HepG2 (cell line): ENCODE results near the gene CSTB. TPM values are rescaled to one million over a fixed set of nuclear protein-coding genes. Genes with fewer than 3 reads are reported as not detected.

ENCODE experiments used
- ISL2 ChIP-seq: sonication (generic); formaldehyde crosslinking; IDR thresholded peaks from 2 replicates; pipeline ENCODE4 v1.5.0; 2020; ENCODE audit warnings: missing genetic modification reagents
- KAT7 ChIP-seq: IDR thresholded peaks from 2 replicates; pipeline ENCODE4 v1.6.1; 2018; ENCODE audit warnings: borderline replicate concordance, missing compliant biosample characterization
- KMT2A ChIP-seq: sonication (generic); formaldehyde crosslinking; IDR thresholded peaks from 2 replicates; pipeline ENCODE4 v1.4.0; 2020; ENCODE audit warnings: missing genetic modification reagents
- MBD4 ChIP-seq: IDR thresholded peaks from 2 replicates; pipeline ENCODE4 v1.6.1; 2012; ENCODE audit warnings: low read length, inconsistent platforms, borderline replicate concordance
- MLLT10 ChIP-seq: sonication (generic); formaldehyde crosslinking; IDR thresholded peaks from 2 replicates; pipeline ENCODE4 v1.4.0; 2020; ENCODE audit warnings: missing genetic modification reagents
- NFIB ChIP-seq: sonication (generic); formaldehyde crosslinking; IDR thresholded peaks from 2 replicates; pipeline ENCODE4 v1.9.0; 2021; ENCODE audit warnings: missing genetic modification reagents, mild to moderate bottlenecking, borderline replicate concordance
- PLSCR1 ChIP-seq: sonication (generic); formaldehyde crosslinking; IDR thresholded peaks from 2 replicates; pipeline ENCODE4 v1.5.0; 2020; ENCODE audit warnings: missing genetic modification reagents, mild to moderate bottlenecking, borderline replicate concordance
- POGZ ChIP-seq: sonication (generic); formaldehyde crosslinking; IDR thresholded peaks from 2 replicates; pipeline ENCODE4 v1.4.0; 2020; ENCODE audit warnings: mild to moderate bottlenecking, missing genetic modification reagents
- PRDM4 ChIP-seq: sonication (generic); formaldehyde crosslinking; IDR thresholded peaks from 2 replicates; pipeline ENCODE4 v1.9.0; 2021; ENCODE audit warnings: missing genetic modification reagents, borderline replicate concordance
- RAD21 ChIP-seq: fragments of 450-650 bp; formaldehyde crosslinking; IDR thresholded peaks from 2 replicates; pipeline ENCODE4 v1.5.0; 2020; ENCODE audit warnings: mild to moderate bottlenecking
- RCOR2 ChIP-seq: IDR thresholded peaks from 2 replicates; pipeline ENCODE4 v1.6.1; 2016; ENCODE audit warnings: missing biosample characterization, missing genetic modification reagents
- REST ChIP-seq, 2 experiments: IDR thresholded peaks; 2 replicates each; pipeline ENCODE4 v1.6.1; 2011 to 2012; ENCODE audit warnings: low read length in 2 of 2, borderline replicate concordance in 1 of 2, low read depth in 1 of 2, mild to moderate bottlenecking in 1 of 2, moderate library complexity in 1 of 2
- SIN3B ChIP-seq: fragments of 150-350 bp; IDR thresholded peaks from 2 replicates; pipeline ENCODE4 v1.6.1; 2014; ENCODE audit warnings: low read length
- ZFP82 ChIP-seq: sonication (generic); formaldehyde crosslinking; IDR thresholded peaks from 2 replicates; pipeline ENCODE4 v1.5.1; 2020; ENCODE audit warnings: mild to moderate bottlenecking, missing genetic modification reagents, borderline replicate concordance
- ZNF136 ChIP-seq: sonication (generic); formaldehyde crosslinking; IDR thresholded peaks from 2 replicates; pipeline ENCODE4 v1.8.1; 2022; ENCODE audit warnings: low read depth, mild to moderate bottlenecking, moderate library complexity, missing genetic modification reagents
- ZNF335 ChIP-seq: sonication (generic); formaldehyde crosslinking; IDR thresholded peaks from 2 replicates; pipeline ENCODE4 v1.4.0; 2020; ENCODE audit warnings: missing genetic modification reagents
- ZNF543 ChIP-seq: sonication (generic); formaldehyde crosslinking; IDR thresholded peaks from 2 replicates; pipeline ENCODE4 v1.4.0; 2020; ENCODE audit warnings: mild to moderate bottlenecking, missing genetic modification reagents
- ZNF616 ChIP-seq: sonication (generic); formaldehyde crosslinking; IDR thresholded peaks from 2 replicates; pipeline ENCODE4 v1.5.0; 2020; ENCODE audit warnings: low read depth, mild to moderate bottlenecking, missing genetic modification reagents
- polyA plus RNA-seq, 8 experiments: library from polyadenylated mRNA; depleted of rRNA in 3 of 8; stranded (reverse) in 7 of 8; unstranded in 1 of 8; fragments of >200 nt; fragmentation: Illumina TruSeq in 4 of 8; extraction: Trizol in 4 of 8; gene quantifications; 2 replicates each; pipeline versions ENCODE4 v1.2.1 to v1.2.3, GENCODE V29; 2011 to 2016; ENCODE audit warnings: low read depth in 4 of 8, missing spikeins in 1 of 8, mixed read lengths in 1 of 8; ENCODE audit not compliant: insufficient read depth in 1 of 8
- total RNA-seq, 5 experiments: library from RNA; depleted of rRNA; stranded (reverse); fragments of >200 nt; fragmentation: Illumina TruSeq; extraction: Trizol; gene quantifications; 2 replicates each; pipeline ENCODE4 v1.2.3, GENCODE V29; 2016; ENCODE audit warnings: low read depth in 1 of 5

Gene CSTB
- total and polyA plus RNA-seq, 2 of the 13 experiments (the other 11 are each of a cell fraction or from before 2014, with no cell fraction given), result 11.7 to 94.1 TPM

GRCh38 chr21:43783098-43783700 is 7.1 kb upstream of the CSTB start (continued):
- TF ChIP-seq MBD4 (no peak), RAD21 (CRISPR knock-in tag) (no peak), KAT7 (CRISPR knock-in tag) (no peak), RCOR2 (CRISPR knock-in tag) (no peak; the same call in 1 of the 2 replicates), ZFP82 (CRISPR knock-in tag) (no peak), ZNF616 (CRISPR knock-in tag) (no peak; the same call in 1 of the 2 replicates), KMT2A (CRISPR knock-in tag) (peak; percentile 79; the same call in 1 of the 2 replicates), REST (IDR thresholded peaks at IDR 0.05; ENCODE audit: borderline replicate concordance in 1 of 2, low read depth in 1 of 2, low read length in 2 of 2) (0 out of 4 replicates have a peak, but pooled peaks of 1 of the 2 experiments have one; percentile 3), ISL2 (peak; percentile 71; the same call in 1 of the 2 replicates), NFIB (CRISPR knock-in tag) (no peak), PLSCR1 (CRISPR knock-in tag) (no peak), POGZ (CRISPR knock-in tag) (peak; percentile 59; the same call in 1 of the 2 replicates), SIN3B (no peak), ZNF136 (CRISPR knock-in tag) (0 out of 2 replicates have a peak, but pooled peaks have one; percentile 65), ZNF543 (no peak), ZNF335 (peak; percentile 39; the same call in 1 of the 2 replicates), PRDM4 (no peak), MLLT10 (CRISPR knock-in tag) (no peak)
